Adipocyte (in vitro differentiated cells): ENCODE measurements around the gene MS4A6E.

ENCODE experiments used
- DNase-seq: peaks from one replicate; pipeline ENCODE4 v3.0.0-alpha.2; 2015; ENCODE audit warnings: low read depth
- H3K27me3 ChIP-seq: replicated peaks from 2 replicates; pipeline ENCODE4 v1.7.0; 2013; ENCODE audit warnings: mild to moderate bottlenecking, low read length, moderate library complexity; ENCODE audit not compliant: control insufficient read depth, insufficient read depth
- H3K36me3 ChIP-seq: 2 replicates; pipeline ENCODE4 v1.7.0; 2013; ENCODE audit warnings: low read length, mild to moderate bottlenecking, moderate library complexity; ENCODE audit not compliant: control insufficient read depth, insufficient read depth, severe bottlenecking
- H3K4me1 ChIP-seq: 2 replicates; pipeline ENCODE4 v1.7.0; 2013; ENCODE audit warnings: mild to moderate bottlenecking, low read length, moderate library complexity; ENCODE audit not compliant: control insufficient read depth, insufficient read depth
- H3K4me3 ChIP-seq: 2 replicates; pipeline ENCODE4 v1.7.0; 2013; ENCODE audit warnings: mild to moderate bottlenecking, low read length, moderate library complexity
- H3K9ac ChIP-seq: 2 replicates; pipeline ENCODE4 v1.7.0; 2013; ENCODE audit warnings: mild to moderate bottlenecking, low read length, moderate library complexity
- H3K9me3 ChIP-seq: 2 replicates; pipeline ENCODE4 v1.7.0; 2013; ENCODE audit warnings: mild to moderate bottlenecking, low read length, moderate library complexity; ENCODE audit not compliant: control insufficient read depth

MS4A6E gene

DNA sequence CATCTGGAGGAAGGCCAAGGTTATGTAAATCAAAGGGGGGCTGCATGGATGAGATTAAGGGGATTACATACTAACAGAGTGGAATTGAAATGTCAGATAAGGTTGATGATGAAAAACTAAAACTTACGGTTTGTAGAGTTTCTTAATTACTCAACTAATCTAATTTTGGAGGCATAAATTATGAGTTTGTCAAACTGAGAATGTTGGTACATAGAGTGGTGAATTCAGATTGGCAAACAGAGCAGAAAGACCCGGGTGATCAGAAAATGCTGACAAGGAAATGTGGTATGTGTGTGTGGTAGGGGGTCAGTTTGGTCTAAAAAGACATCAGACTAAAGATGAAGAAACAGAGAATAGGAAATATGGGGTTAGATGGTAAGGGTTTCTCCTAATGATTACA lies 11.0 kb downstream of the MS4A6E start:
- Histone ChIP-seq H3K4me1 (no peaks in the 10 kb centered on the region), H3K36me3 (no peaks in the 10 kb centered on the region), H3K9ac (no peak overlapping the region), H3K9me3 (no peaks in the 10 kb centered on the region), H3K4me3 (no peak overlapping the region), H3K27me3 (peaks cover 4% of the 10 kb centered on the region)
- DNase-seq: no peak

DNA sequence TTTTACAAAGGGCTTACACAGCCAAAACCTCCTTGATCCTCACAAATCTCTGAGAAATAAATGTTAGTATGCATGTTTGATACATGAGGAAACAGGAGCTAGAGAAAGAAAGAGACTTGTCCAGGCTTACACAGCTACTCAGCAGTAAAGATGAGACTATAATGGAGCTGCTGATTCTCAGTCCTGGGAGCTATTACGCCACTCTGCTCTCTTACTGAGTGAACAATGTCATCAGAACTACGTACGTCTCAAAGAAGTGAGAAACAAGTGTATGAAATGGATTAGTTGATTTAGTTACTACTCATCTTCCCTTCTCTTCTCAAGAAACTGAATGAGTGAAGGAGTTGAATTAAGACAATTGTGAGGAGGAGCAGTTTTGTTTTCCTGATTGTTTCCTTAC lies 12.3 kb downstream of the MS4A6E start:
- H3K36me3 ChIP-seq: no peaks in the 10 kb centered on the region
- DNase-seq: no peak
- H3K9me3 ChIP-seq: no peaks in the 10 kb centered on the region
- H3K27me3 ChIP-seq: peaks cover 4% of the 10 kb centered on the region
- H3K4me3 ChIP-seq: no peak overlapping the region
- H3K9ac ChIP-seq: no peak overlapping the region
- no peaks in the 10 kb centered on the region for H3K4me1 ChIP-seq

DNA sequence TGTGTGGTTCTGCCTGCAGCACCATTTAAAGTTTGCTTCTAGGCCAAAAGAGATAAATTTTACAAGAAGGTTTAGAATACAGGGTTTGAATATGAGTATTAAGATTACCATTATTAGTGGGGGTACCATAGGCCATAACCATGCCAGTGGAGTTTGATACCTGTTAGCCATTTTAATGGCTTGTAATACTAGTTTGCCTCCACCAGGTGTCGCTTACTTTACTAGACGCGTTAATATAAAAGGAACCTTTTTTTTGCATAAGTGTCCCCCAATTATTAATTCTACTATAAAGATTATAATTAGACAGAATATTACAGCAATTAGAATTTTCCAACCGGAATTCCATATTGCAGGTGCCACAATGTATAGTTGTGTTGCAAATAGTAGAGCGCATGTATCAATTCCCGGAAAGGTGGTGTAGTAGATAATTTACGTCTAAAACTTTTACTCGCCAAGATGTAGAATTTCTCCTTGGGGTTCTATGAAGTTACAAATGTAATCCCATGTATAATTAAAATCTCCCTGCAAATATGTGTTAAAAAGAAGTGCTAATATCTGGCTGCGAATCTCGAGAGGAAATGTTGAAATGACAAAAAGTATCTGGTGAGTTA lies 16.1 kb downstream of the MS4A6E start:
- peaks cover 11% of the 10 kb centered on the region for H3K27me3 ChIP-seq
- no peaks in the 10 kb centered on the region for H3K36me3 ChIP-seq
- H3K9ac ChIP-seq: no peak overlapping the region
- H3K4me1 ChIP-seq: no peaks in the 10 kb centered on the region
- DNase-seq: no peak
- H3K4me3 ChIP-seq: no peak overlapping the region
- no peaks in the 10 kb centered on the region for H3K9me3 ChIP-seq

DNA sequence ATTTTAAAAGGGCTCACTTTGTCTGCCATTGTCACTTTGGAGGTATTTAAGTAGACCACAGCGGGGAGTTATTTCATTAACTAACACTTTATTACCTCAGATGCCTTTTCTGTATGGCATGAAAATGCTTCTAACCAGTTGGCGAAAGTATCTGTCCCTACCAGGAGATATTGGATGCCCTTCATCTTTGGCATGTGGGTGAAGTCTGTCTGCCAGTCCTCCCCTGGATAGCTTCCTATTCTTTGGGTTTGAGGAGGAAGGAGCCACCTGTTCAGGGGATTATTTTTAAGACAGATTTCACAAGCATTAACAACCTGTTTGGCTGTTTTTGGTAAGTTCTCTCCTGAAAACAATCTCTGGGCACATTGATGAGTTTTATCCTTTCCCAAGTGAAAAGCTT lies 17.1 kb downstream of the MS4A6E start:
- Histone ChIP-seq H3K9me3 (no peaks in the 10 kb centered on the region), H3K9ac (no peak overlapping the region), H3K4me3 (no peak overlapping the region), H3K4me1 (no peaks in the 10 kb centered on the region), H3K36me3 (no peaks in the 10 kb centered on the region), H3K27me3 (peaks cover 11% of the 10 kb centered on the region)
- no peak for DNase-seq

DNA sequence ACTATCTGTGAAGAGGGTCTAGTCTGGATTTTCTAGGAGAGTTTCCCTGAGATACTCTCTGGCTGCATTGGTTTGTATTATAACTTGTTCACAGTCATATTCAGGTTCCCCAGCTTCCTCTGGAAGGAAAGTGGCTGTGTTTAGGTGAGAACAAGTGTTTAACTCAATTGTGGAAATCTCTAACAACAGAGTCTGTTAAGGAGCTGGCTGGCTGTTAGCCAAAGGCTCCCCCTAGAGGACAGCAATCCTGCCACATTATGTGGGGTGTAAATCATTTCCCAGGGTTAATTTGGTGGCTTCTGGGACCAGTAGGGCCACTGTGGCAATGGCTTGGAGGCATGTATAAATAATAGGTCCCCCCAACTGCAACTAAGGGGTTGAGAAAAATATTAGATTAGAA lies 18.4 kb downstream of the MS4A6E start:
- H3K9ac ChIP-seq: no peak overlapping the region
- DNase-seq: no peak

DNA sequence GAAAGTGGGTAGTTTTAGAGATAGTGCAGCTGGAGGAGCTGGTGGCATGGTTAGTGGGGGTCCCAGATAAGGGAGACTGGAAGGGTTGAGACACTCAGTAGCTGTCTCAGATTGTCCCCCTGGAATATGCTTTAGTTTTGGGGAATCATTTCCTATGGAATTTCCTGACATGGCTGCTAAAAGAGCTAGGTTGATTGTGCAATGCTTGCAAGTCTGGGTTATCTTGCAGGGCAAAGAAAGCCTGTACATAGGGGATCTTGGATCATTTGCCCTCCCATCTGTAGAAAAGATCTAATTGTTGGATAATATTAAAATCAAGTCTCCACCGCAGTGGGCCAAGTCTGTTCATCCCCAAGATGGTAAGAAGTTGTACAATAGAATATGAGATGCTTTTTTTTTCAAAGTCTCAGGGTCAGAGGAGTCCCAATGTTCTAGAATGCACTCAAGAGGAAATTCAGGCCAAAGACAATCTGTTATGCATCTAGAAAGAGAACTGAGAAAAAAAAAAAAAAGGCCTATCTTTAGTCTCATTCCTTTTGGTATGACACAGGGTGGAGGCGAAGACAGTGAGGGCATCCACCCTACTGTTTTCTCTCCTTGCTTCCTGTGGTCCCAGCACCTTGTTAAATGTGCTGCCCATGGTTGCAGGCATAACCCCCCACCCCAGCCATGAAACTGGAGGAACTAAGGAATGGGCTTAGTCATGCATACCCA lies 20.2 kb downstream of the MS4A6E start:
- H3K9me3 ChIP-seq: no peaks in the 10 kb centered on the region

More for the DNA sequence above, 18.4 kb downstream of the MS4A6E start:
- Histone ChIP-seq H3K9me3 (no peaks in the 10 kb centered on the region), H3K4me1 (no peaks in the 10 kb centered on the region), H3K36me3 (no peaks in the 10 kb centered on the region), H3K27me3 (peaks cover 15% of the 10 kb centered on the region), H3K4me3 (no peak overlapping the region)

DNA sequence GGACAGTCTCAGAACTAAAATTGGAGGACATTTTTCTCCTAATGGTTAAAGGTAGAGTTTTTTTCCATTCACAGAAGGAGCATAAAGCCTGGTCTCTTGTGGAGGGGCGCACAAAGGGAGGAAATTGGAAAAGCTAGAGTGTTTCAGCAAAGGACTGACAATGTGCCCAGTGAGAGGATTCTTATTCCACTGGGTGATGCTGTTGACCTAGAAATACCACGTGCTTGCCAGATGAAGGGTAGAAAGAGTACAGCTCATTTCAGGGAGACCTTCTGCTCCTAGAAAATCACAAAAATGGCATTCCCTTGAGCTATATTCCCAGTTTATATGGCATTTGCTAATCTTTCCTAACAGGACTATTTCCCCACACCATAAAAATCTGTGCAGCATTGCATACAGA lies 21.1 kb downstream of the MS4A6E start:
- Histone ChIP-seq H3K36me3 (no peaks in the 10 kb centered on the region), H3K9me3 (no peaks in the 10 kb centered on the region), H3K27me3 (peaks cover 11% of the 10 kb centered on the region), H3K9ac (no peak overlapping the region), H3K4me1 (no peaks in the 10 kb centered on the region), H3K4me3 (no peak overlapping the region)
- DNase-seq: no peak

More for the DNA sequence above, 20.2 kb downstream of the MS4A6E start:
- Histone ChIP-seq H3K4me3 (no peak overlapping the region), H3K9ac (no peak overlapping the region), H3K36me3 (no peaks in the 10 kb centered on the region), H3K4me1 (no peaks in the 10 kb centered on the region), H3K27me3 (peaks cover 11% of the 10 kb centered on the region)
- no peak for DNase-seq

DNA sequence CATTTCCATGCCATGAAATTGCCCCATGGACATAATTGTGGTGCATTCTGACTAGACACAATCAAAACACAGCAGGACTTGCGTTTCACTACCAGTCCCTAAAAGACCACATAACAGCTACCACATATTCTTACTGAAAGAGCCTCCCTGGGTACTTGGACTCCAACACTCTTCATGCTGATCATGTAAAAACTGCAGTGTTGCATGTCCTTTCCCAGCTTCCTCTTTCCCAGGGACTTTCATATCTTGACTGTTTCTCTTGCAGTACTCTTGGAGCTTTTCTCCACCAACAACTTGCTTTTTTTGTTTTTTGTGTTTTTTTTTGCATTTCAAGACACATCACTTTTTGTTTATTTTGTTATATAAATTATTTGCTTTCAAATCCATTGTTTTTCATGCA lies 22.9 kb downstream of the MS4A6E start:
- DNase-seq: no peak
- no peaks in the 10 kb centered on the region for H3K36me3 ChIP-seq
- no peaks in the 10 kb centered on the region for H3K9me3 ChIP-seq
- H3K27me3 ChIP-seq: peaks cover 11% of the 10 kb centered on the region
- no peaks in the 10 kb centered on the region for H3K4me1 ChIP-seq
- H3K4me3 ChIP-seq: no peak overlapping the region
- no peak overlapping the region for H3K9ac ChIP-seq

DNA sequence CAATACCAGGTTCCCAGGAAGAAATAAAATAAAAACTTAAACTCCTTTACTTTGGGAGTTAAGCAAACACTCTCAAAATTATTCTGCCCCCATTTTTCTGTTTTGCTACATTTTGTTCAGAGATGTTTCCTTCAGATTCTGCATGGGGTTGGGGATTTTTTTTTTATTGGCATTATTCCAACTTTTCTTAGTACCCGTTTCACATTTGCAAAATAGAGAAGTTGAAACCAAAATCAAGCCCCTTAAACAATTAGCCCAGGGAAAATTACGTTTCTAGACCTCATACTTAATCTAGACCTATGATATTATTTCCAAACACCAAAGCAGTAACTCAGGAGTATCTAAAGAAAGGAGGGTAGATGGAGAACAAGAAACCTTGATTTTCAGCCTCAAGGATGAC lies 30.7 kb downstream of the MS4A6E start:
- no peaks in the 10 kb centered on the region for H3K4me1 ChIP-seq
- peaks cover 6% of the 10 kb centered on the region for H3K9me3 ChIP-seq
- no peak overlapping the region for H3K9ac ChIP-seq
- no peaks in the 10 kb centered on the region for H3K36me3 ChIP-seq
- DNase-seq: no peak
- H3K4me3 ChIP-seq: no peak overlapping the region
- H3K27me3 ChIP-seq: no peaks in the 10 kb centered on the region

DNA sequence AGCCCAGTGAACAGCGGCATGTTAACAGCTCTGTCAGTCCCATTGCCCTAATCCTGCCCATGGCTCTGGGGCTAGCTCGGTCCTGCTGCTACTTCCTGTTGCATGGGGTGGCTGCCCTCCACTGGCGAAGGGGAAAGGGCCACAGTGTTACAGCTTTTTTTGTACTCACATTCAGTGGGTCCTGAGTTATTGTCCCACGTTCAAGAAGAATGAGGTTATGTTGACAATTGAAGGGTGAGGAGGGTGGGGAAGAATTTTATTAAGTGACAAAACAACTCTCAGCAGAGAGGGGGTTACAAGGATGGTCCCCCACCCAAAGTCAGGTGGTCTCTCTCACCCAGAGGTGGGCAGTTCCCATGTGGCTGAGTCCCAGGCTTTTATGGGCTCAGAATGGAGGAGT lies 33.6 kb downstream of the MS4A6E start:
- no peak for DNase-seq
- Histone ChIP-seq H3K9me3 (peaks cover 6% of the 10 kb centered on the region), H3K4me1 (peaks cover 4% of the 10 kb centered on the region), H3K9ac (no peak overlapping the region), H3K36me3 (no peaks in the 10 kb centered on the region), H3K4me3 (no peak overlapping the region), H3K27me3 (peaks cover 9% of the 10 kb centered on the region)

DNA sequence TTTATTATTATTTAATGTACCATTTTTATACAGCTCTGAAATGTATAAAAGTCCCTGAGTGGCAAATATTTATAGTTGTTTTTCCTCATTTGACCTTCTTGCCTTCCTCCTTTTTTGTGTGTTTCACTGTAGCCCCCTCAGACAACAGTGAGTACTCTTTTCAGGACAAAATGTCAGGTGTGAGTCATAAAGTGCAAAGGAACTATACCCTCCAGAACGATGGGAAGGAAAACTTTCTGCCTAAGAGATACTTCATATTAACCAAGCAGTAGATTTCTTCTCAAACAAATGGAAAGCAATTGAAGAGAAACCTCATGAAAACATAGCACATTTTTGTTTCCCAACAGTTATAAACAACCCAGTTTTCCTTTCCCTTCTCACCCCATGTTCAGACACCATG lies 35.2 kb downstream of the MS4A6E start:
- H3K9ac ChIP-seq: no peak overlapping the region
- no peak for DNase-seq
- H3K27me3 ChIP-seq: peaks cover 9% of the 10 kb centered on the region
- H3K9me3 ChIP-seq: peaks cover 6% of the 10 kb centered on the region
- H3K4me3 ChIP-seq: no peak overlapping the region
- peaks cover 4% of the 10 kb centered on the region for H3K4me1 ChIP-seq
- no peaks in the 10 kb centered on the region for H3K36me3 ChIP-seq
